Thyroid gland (tissue), 4 donors: ENCODE measurements around the gene LRRC18.

ENCODE experiments used
- CTCF ChIP-seq, 6 experiments: fragments of 200-600 bp in 3 of 6; fragments of 450-650 bp in 3 of 6; sonication (generic) in 3 of 6; IDR thresholded peaks; one replicate each; pipeline ENCODE4 v1.5.1; 2016 to 2019; ENCODE audit warnings: antibody characterized with exemption in 6 of 6, mild to moderate bottlenecking in 2 of 6, inconsistent platforms in 1 of 6, moderate library complexity in 1 of 6
- POLR2A ChIP-seq, 2 donors: fragments of 450-650 bp; IDR thresholded peaks; one replicate each; pipeline ENCODE4 v1.6.1; 2017; ENCODE audit warnings: antibody characterized with exemption in 2 of 2, mild to moderate bottlenecking in 2 of 2, moderate library complexity in 1 of 2

- no peak for TF ChIP-seq CTCF (IDR thresholded peaks at IDR 0.05)
- TF ChIP-seq POLR2A (IDR thresholded peaks at IDR 0.05), result no peak
Measured at GRCh38 chr10:48974510-48975156, 35.0 kb upstream of the LRRC18 start.
